Skeletal muscle satellite cell (primary cell): ENCODE data around the gene PNRC1. TPM values are rescaled to one million over a fixed set of nuclear protein-coding genes. Genes with fewer than 3 reads are reported as not detected.
"Not testable (repeated sequence)": the region's sequence is repeated elsewhere in the genome, so short reads cannot be mapped to it uniquely, and the experiment has no call there.

Experiments used
- H3K27me3 ChIP-seq: 2 replicates; pipeline ENCODE4 v1.7.0; 2013; ENCODE audit warnings: low read length; ENCODE audit not compliant: control insufficient read depth, insufficient read depth
- H3K36me3 ChIP-seq: 2 replicates; pipeline ENCODE4 v1.7.0; 2013; ENCODE audit warnings: mild to moderate bottlenecking, control low read depth, low read length; ENCODE audit not compliant: insufficient read depth
- H3K4me1 ChIP-seq: 2 replicates; pipeline ENCODE4 v1.7.0; 2013; ENCODE audit warnings: low read length; ENCODE audit not compliant: control insufficient read depth, insufficient read depth
- H3K4me2 ChIP-seq: 2 replicates; pipeline ENCODE4 v1.7.0; 2013; ENCODE audit warnings: mild to moderate bottlenecking, low read length
- H3K4me3 ChIP-seq: 2 replicates; pipeline ENCODE4 v1.7.0; 2013; ENCODE audit warnings: low read length
- H3K9ac ChIP-seq: 2 replicates; pipeline ENCODE4 v1.7.0; 2013; ENCODE audit warnings: mild to moderate bottlenecking, low read depth, low read length, moderate library complexity
- H3K9me3 ChIP-seq: replicated peaks from 2 replicates; pipeline ENCODE4 v1.7.0; 2013; ENCODE audit warnings: mild to moderate bottlenecking, control low read depth, low read length
- total RNA-seq: library from RNA; depleted of rRNA; stranded (reverse); fragments of >200 nt; gene quantifications from 2 replicates; pipeline ENCODE4 v1.2.3, GENCODE V29; 2012; rRNA removed

The PNRC1 gene
- 50.5 and 54.8 TPM in 2 replicates for total RNA-seq

- Histone ChIP-seq H3K36me3 (peaks cover 26% of the 10 kb centered on the region), H3K9me3 (no peaks in the 10 kb centered on the region), H3K27me3 (no peaks in the 10 kb centered on the region), H3K4me2 (peak within 1 kb of the TSS; percentile 92), H3K4me3 (peak within 1 kb of the TSS; percentile 97), H3K9ac (peak within 1 kb of the TSS; percentile 100), H3K4me1 (peaks cover 19% of the 10 kb centered on the region)
Observed at GRCh38 chr6:89080281-89081128, at the start of gene PNRC1. Gene PNRC1, plus strand, starts transcription at chr6:89080751. Its CDS starts 144 bp downstream, at chr6:89080895.

- Histone ChIP-seq H3K36me3 (no peaks in the 10 kb centered on the region), H3K4me3 (no peak overlapping the region), H3K9me3 (peaks cover 2% of the 10 kb centered on the region), H3K4me1 (peaks cover 23% of the 10 kb centered on the region), H3K9ac (no peak overlapping the region), H3K4me2 (no peak overlapping the region), H3K27me3 (peaks cover 3% of the 10 kb centered on the region)
Observed at GRCh38 chr6:89032599-89032998, 48.0 kb upstream of the PNRC1 start.

GRCh38 chr6:89033461-89033860 lies 47.1 kb upstream of the PNRC1 start:
- Histone ChIP-seq H3K36me3 (no peaks in the 10 kb centered on the region), H3K4me3 (no peak overlapping the region), H3K27me3 (peaks cover 3% of the 10 kb centered on the region), H3K4me2 (no peak overlapping the region), H3K9ac (no peak overlapping the region), H3K4me1 (peaks cover 23% of the 10 kb centered on the region), H3K9me3 (peaks cover 4% of the 10 kb centered on the region)

- H3K9ac ChIP-seq, H3K9me3 ChIP-seq, H3K36me3 ChIP-seq, H3K4me3 ChIP-seq, H3K27me3 ChIP-seq, H3K4me2 ChIP-seq: not testable (repeated sequence)
- peaks cover 23% of the 10 kb centered on the region for H3K4me1 ChIP-seq
Observed at GRCh38 chr6:89034116-89034515, 46.4 kb upstream of the PNRC1 start.

- Histone ChIP-seq H3K27me3 (no peaks in the 10 kb centered on the region), H3K9me3 (peaks cover 4% of the 10 kb centered on the region), H3K36me3 (no peaks in the 10 kb centered on the region), H3K4me1 (peaks cover 23% of the 10 kb centered on the region), H3K4me2 (peak overlapping the region; percentile 78), H3K4me3 (peak overlapping the region; percentile 57), H3K9ac (peak overlapping the region; percentile 72)
Observed at GRCh38 chr6:89034586-89035251, 45.8 kb upstream of the PNRC1 start.

- peak overlapping the region; percentile 78 for H3K4me2 ChIP-seq
- H3K9me3 ChIP-seq, result peaks cover 4% of the 10 kb centered on the region
- H3K27me3 ChIP-seq, result no peaks in the 10 kb centered on the region
- H3K4me3 ChIP-seq, result peak overlapping the region; percentile 57
- peaks cover 23% of the 10 kb centered on the region for H3K4me1 ChIP-seq
- no peaks in the 10 kb centered on the region for H3K36me3 ChIP-seq
- peak overlapping the region; percentile 72 for H3K9ac ChIP-seq
Observed at GRCh38 chr6:89035252-89036101, 45.1 kb upstream of the PNRC1 start.

GRCh38 chr6:89037141-89037900 lies 43.2 kb upstream of the PNRC1 start:
- Histone ChIP-seq H3K36me3 (no peaks in the 10 kb centered on the region), H3K27me3 (no peaks in the 10 kb centered on the region), H3K4me3 (no peak overlapping the region), H3K9ac (no peak overlapping the region), H3K9me3 (peaks cover 4% of the 10 kb centered on the region), H3K4me2 (no peak overlapping the region), H3K4me1 (peaks cover 23% of the 10 kb centered on the region)

GRCh38 chr6:89037901-89038293 lies 42.7 kb upstream of the PNRC1 start:
- not testable (repeated sequence) for H3K27me3 ChIP-seq, H3K4me2 ChIP-seq, H3K9ac ChIP-seq, H3K4me3 ChIP-seq, H3K9me3 ChIP-seq, H3K36me3 ChIP-seq
- H3K4me1 ChIP-seq, result peaks cover 23% of the 10 kb centered on the region

GRCh38 chr6:89042664-89043063 lies 37.9 kb upstream of the PNRC1 start:
- Histone ChIP-seq H3K27me3 (no peaks in the 10 kb centered on the region), H3K4me2 (no peak overlapping the region), H3K36me3 (no peaks in the 10 kb centered on the region), H3K9me3 (peaks cover 1% of the 10 kb centered on the region), H3K4me3 (no peak overlapping the region), H3K9ac (no peak overlapping the region), H3K4me1 (no peaks in the 10 kb centered on the region)

- H3K36me3 ChIP-seq, result no peaks in the 10 kb centered on the region
- no peak overlapping the region for H3K4me2 ChIP-seq
- H3K4me3 ChIP-seq, result no peak overlapping the region
- no peaks in the 10 kb centered on the region for H3K27me3 ChIP-seq
- peaks cover 6% of the 10 kb centered on the region for H3K4me1 ChIP-seq
- no peaks in the 10 kb centered on the region for H3K9me3 ChIP-seq
- no peak overlapping the region for H3K9ac ChIP-seq
Observed at GRCh38 chr6:89044328-89045010, 36.1 kb upstream of the PNRC1 start.
